HG02571 (cell line): ENCODE results near the gene IL1B.

Experiments used
- ATAC-seq: cut with Tn5 transposase; IDR thresholded peaks from one replicate; pipeline ENCODE4 v1.9.1; 2021; ENCODE audit warnings: mild to moderate bottlenecking, moderate library complexity; ENCODE audit not compliant: unreplicated experiment

Gene IL1B

DNA sequence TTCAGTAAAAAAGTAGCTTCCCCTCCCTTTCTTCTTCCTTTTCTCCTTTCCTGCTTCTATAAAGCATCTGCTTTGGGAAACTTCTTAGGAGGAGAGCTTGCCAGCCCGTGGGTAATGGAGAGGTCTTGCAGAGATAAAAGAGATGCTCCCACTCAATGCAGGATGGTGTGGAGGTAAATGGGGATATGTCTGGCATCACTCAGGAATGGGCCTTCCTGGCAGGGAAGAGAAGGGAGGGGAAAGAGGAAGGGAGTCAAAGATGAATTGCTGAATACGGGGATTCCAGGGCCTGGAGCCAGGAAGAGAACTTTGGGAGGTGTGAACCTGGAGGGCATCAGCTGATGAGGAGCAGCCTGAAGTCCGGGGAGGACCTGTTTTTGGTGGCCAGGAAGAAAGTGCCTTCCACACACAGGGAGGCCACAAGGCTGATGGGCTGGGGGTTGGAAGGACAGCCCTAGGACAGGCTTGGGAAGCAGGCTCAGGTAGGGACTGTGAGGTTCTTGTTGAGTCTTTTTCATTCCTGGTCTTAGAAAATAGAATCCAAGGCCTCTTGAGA is 25.2 kb downstream of the IL1B start:
- no peak for ATAC-seq

DNA sequence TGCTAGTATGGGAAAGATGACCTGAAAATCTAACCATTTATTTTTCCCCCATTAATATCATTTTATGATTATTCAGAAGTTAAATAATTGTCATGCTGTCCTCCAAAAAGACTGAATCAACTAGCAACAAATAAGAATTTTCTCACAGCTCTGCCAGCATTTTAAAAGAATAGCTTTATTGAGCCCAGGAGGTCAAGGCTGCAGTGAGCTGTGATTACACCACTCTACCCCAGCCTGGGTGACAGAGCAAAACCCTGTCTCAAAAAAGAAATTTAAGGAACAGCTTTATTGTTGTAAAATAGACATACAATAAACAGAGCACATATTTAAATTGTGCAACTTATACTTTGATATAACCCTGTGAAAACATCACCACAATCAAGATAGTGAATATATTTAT is 27.5 kb downstream of the IL1B start:
- ATAC-seq, result no peak

DNA sequence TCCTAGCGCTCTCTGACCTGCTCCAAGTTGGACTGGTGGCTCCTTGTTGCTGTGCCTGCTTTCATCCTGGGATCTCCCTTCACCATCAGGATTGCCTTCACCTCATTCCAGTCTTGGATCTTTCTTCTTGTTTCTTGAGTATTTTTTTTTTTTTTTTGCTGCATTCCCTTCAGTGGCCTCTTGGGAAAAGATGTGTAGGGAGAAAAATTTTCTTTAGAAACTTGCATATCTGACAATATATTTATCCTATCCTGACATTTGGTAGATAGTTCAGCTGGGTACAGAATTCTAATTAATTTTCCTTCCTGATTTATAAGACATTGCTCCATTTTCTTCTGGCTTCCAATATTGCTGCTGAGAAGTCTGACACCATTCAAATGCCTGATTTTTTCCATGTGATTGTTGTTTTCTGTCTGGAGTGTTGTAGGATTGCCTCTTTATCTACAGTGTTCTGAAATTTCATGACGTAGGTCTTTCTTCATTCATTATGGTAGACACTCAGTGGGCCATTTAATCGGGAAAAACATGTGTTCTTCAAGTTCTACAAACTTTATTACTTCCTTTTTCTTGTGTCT is 29.3 kb downstream of the IL1B start:
- ATAC-seq, result no peak

DNA sequence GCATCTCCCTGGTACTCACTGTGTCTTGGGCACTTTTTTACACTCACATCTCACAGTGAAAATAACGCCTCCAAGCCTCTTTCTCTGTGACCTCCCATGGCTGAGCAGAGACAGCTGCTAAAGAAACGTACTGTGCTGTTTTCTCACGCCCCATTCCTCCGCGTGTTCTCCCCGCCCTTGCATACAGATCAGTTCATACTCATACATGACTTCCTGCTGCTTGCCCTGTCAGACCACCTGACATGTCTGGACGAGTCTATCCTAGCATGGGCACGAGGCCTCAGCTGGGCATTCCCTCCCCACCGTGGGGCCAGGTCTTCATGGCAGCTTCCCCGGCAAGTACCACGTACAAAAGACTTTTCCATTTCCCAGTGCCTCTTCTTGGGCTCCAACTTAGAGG is 31.0 kb downstream of the IL1B start:
- peak; percentile 54 for ATAC-seq

DNA sequence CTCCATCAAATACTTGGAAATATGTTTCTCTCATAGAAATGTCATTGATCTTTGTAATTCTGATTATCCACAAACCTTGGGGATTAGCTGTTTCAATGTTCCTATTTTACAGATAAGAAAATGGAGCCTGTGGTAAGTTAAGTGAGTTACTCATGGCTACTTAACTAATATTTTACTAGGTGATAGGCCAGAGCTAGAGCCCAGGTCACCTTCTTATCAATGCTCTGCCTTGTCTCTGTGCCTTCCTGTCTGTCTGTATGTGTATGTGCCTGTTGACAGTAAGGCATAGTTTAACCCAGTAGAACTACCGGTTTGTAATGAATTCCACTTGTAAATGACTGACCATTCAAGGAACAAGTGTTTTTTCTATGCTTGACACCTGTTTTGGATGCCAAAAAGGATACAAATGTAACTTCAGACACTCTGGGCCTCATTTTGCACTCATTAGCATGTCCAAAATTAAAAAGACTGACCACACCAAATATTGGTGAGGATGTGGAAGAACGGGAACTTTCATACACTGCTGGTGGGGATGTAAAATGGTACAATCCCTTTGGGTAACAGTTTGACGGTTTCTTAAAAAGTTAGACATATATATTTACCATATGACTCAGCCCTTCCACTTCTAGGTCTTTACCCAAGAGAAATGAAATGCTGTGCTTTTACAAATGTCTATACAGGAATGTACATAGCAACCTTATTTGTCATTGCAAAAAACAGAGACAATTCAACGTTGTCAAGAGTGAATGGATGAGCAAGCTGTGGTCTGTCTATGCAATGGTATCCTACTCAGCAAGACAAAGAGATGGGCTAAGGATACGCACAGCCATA is 32.7 kb downstream of the IL1B start:
- no peak for ATAC-seq

DNA sequence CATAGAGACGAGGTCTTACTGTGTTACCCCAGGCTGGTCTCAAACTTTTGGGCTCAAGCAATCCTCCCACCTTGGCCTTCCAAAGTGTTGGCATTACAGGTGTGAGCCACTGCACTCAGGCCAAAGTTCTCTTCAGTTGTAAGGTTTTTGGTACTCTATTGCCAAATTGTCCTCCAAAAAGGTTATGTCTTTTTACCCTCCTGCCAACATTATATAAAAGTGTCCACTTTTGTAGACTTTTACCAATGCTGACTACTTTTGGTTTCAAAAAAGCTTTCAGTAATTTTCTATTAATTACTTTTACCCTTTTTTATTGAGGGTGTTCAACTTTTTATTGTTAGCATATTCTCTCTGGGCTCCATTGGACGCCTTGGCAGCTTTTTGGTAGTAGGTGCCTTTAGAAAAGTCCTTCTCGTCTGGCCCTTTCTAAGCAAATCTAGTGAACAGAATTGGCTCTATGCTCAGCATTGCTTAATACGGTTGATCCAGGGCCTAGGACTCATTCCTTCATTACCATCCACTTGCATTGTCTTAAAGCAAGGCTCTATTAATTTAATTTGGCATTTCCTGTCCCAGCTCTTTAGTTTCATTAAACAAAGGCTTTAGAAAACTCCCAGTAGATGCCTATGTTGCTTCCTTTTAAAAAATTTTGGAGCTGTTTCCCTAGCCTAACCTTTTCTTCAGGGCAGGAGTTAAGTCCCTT is 35.5 kb downstream of the IL1B start:
- ATAC-seq, result no peak

DNA sequence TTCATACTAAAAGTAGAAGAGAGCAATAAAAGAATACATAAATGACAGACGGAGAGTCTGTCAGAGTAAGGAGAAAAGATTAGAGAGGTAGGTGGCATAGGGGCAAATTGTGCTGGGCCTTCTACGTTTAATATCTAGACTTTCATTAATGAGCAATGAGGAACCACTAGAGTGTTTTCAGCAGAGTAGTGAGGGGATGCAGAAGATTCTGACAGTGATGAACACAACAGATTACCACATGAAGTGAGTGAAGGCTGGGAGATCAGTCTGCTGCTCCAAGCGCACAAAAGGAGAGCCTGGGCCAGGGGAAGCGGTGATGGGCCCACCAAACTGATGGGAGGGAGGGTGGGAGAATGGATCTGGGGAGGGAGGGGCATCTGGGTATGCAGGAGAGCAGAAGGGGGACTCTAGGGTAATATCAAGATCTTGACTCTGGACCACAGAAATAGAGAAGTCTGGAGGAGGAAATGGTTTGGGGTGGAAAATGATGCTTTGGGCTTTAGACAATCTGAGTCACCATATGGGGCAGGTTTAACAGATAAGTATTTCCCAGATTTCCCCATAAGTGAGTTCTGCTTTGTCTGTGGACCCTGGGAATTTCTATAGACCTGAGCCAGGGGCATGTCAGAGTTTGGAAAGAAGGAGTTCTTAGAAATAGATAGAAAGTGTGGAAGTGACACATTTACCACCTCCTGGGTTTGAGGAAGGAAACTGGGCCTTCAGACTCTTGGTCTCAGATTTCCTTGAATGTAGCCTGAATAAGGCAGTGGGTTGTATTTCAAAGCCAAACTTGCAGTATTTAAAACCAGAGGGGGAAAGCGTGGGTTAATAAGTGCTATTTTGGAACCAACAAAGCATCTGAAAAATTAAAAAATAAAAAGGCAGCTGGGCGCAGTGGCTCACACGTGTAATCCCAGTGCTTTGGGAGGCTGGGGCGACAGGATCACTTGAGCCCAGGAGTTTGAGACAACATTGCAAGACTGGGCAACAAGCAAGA is 37.3 kb downstream of the IL1B start:
- ATAC-seq, result no peak

DNA sequence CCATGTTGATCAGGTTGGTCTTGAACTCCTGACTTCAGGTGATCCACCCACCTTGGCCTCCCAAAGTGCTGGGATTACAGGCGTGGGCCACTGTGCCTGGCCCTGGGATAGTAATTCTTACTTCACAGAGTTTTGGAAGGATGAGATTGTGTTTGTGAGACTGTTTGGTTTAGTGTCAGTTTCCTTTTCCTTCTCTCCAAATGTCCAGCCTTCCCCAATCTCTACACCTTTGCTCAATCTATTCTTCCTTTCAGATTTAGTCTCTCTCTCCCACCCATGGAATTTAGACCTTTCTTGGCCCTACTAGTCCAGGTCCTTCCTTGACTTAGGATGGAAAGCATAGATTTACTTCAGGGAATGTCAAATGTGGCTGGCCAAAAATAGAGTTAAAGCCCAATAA is 40.1 kb downstream of the IL1B start:
- no peak for ATAC-seq

DNA sequence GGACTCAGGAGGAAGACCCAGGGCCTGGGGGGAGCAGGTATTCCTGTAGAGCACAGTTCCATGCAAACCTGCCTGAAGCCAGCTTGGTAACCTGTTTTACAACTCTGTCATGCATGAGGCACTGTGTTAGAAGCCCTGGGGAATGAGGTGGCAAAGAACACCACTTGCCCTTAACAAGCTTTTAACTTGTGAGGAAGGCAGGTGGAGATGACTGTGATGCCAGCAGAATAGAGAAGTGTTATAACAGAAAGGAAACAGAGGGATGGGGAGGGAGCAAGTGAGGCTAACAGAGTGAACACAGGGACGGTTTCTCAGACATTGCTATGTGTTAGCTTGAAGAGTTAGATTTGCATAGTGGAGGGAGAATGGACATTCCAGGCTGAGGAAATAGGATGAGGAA is 40.8 kb downstream of the IL1B start:
- no peak for ATAC-seq

DNA sequence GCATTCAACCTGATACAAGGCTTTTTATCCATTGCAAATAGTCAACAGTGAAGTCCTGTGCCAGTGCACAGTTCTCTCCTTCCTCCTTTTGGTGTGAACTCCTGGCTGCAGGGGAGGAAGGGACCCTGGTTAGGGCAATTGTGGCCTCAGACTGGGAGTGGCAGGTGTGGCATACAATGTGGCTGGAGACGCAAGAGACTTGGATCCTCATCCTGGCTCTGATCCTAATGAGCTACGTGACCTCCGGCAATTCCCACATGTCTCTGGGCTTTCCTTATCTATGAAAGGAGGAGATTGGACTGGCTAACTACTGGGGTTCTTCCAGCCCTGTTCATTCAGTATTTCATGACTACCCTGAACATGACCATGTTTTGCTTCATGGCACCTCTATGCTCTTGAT is 41.7 kb downstream of the IL1B start:
- no peak for ATAC-seq

DNA sequence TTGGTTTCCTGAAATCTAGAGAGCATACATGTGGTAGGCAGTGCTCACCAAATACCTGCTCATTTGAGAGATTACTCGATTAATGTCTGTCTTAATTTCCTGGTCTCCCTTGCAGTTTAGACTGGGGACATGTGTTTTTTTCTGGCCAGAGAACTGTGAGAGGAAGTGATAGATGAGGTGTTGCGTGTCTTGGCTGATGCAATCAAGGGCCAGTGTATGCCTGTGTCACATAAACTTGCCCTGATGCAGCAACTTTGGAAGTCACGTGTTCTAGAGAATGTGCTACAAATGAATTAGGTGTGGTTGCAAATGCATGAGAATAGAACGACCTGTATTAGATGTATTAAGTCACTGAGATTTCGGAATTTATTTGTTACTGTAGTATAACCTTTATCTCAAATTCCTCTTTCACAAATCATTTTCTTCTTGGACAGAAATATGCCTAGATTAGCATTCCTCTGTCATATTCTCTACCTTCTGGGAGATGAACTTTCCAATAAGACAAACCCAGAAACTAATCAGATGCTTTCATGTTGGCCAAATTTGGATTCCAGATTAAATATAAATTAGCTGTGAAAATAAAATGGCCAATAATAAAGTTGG is 42.3 kb downstream of the IL1B start:
- ATAC-seq, result peak; percentile 63

DNA sequence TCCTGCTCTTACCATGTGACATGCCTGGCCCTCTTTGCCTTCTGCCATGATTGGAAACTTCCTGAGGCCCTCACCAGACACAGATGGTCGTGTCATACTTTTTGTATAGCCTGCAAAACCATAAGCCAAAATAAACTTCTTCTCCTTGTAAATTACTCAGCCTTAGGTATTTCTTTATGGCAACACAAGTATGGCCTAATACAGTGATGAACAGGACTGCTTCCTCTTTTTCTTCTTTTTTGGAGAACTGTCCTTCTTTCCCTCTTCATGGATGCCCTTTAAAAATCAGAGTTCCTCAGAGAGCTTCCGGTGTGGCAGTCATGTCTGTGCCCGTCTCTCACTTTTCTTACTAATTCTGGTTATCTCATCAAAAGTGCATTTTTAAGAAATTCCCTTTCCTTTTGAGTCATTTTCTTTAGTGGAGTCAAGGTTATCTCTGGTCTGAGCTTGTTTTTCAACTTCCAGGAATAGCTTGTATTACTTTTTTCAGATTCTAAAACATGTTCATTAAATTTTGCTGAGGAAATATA is 43.1 kb downstream of the IL1B start:
- ATAC-seq, result no peak

DNA sequence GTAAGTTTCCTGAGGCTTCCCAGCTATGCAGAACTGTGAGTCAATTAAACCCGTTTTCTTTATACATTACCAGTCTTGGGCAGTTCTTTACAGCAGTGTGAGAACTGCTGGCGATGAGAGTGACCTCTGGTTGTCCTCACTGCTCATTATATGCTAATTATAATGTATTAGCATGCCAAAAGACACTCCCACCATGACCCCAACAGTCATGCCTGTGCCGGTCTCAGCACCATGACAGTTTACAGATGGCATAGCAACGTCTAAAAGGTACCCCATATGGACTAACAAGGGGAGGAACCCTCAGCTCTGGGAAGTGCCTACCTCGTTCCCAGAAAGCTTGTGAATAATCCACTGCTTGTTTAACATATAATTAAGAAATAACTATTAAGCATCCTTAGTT is 44.2 kb downstream of the IL1B start:
- ATAC-seq, result no peak

DNA sequence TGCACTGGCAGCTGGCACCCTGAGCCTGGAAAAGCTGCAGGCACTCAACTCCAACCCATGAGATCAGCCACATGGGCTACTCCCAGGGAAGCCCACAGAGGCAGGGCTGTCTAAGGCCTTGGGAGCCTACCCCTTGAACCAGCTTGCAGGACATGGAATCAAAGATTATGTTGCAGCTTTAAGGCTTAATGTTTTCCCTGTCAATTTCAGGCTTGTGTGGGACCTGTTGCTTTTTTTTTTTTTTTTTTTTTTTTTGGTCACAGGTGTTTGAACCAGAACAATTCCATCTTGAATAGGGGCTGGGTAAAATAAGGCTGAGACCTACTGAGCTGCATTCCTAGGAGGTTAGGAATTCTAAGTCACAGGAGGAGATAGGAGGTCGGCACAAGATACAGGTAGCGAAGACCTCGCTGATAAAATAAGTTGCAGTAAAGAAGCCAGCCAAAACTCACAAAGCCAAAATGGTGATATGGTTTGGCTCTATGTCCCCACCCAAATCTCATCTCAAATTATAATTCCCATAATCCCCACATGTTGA is 44.8 kb downstream of the IL1B start:
- no peak for ATAC-seq

DNA sequence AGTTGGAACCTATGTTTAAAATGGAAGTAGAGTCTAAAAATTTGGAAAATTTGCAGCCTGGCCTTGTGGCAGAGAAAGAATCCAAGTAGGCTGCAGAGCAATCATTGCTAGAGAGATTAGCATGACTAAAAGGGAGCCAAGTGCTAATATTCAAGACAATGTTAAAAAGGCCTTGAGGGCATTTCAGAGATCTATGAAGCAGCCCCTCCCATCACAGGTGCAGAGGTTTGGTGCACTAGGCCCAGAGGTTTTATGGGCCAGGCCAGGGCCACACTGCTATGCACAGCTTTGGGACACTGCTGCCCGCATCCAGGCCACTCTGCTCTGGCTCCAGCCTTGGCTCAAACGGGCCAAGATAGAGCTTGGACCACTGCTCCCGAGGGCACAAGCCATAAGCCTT is 45.6 kb downstream of the IL1B start:
- no peak for ATAC-seq

DNA sequence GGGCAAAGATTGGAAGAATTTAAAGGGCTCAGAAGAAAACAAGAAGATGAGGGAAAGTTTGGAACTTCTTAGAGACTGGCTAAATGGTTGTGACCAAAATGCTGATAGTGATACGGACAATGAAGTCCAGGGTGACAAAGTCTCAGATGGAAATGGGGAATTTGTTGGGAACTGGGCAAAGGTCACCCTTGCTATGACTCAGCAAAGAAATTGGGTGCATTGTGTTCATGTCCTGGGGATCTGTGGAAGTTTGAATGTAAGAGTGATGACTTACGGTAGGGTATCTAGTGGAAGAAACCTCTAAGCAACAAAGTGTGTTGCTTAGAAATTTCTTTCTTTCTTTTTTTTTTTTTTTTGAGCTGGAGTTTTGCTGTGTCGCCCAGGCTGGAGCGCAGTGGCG is 46.3 kb downstream of the IL1B start:
- ATAC-seq, result no peak

DNA sequence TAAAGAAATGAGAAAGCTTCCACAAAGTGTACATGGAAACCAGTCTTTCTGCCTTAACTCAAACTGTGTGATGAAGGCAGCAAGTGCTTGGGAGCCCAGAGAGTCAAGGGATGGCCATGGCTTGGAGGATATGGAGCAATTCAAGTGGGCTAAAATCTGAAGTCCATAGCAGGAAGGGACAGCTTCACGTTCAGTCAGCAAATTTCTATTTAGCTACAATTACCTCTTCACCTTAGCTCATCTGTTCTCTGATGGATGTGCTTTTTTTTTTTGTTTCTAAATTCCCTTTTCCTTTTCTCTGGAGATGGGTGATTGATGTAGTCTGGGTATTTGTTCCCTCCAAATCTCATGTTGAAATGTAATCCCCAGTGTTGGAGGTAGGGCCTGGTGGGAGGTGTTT is 47.4 kb downstream of the IL1B start:
- ATAC-seq, result no peak

DNA sequence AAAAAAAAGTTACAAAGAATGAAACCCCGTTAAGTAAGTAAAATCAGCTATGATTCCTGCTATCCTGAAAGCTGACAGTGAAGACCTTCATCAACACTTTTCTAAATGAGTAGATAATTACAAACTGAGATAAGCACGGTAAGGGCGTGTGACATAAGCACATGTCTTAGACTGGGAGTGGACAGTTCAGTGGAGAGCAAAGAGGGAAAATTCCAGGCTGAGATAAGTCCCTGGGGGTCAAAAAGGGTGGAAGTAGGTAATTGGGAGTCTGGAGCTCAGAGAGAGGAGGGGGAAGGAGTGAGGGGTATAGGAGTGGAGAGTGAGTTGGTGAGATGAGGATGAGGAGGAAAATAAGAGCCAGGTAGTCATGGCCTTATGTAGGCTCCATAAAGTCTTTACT is 47.9 kb downstream of the IL1B start:
- ATAC-seq, result no peak

DNA sequence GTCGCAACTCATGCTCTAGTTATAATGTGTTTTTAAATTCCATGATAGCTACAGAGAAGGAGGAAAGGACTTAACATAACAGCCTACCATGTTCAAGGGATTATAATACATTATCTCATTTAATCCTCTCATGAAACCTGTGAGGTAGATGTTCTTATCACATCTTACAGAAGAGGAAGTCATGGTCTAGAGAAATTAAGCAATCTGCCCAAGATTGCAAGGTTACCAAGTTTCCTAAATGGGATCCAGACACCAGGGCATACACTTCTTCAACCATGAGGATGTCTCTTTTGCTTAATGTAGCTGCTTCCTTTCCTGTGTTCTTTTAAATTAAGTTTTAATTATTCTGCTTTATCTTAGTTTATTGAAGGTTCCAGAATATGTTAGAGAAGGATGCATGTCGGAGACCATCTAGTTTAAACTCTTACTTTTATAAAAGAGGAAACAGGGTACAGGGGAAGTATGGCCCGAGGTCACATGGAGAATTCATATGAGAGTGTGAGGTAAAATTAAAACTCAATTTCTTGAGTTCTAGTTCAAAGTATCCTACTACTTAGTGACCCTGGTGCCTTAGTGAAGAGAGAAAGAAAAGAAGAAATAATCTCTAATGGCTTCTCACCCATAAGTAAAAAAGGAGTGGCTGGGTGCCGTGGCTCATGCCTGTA is 48.7 kb downstream of the IL1B start:
- no peak for ATAC-seq
